Measurements from ENCODE around the gene TNP2.
"Not testable (repeated sequence)": the region's sequence is repeated elsewhere in the genome, so short reads cannot be mapped to it uniquely, and the experiment has no call there.

The TNP2 gene

GRCh38 chr16:11238272-11239202, 30.6 kb downstream of the TNP2 start:
- DNase-seq = no peak

DNA sequence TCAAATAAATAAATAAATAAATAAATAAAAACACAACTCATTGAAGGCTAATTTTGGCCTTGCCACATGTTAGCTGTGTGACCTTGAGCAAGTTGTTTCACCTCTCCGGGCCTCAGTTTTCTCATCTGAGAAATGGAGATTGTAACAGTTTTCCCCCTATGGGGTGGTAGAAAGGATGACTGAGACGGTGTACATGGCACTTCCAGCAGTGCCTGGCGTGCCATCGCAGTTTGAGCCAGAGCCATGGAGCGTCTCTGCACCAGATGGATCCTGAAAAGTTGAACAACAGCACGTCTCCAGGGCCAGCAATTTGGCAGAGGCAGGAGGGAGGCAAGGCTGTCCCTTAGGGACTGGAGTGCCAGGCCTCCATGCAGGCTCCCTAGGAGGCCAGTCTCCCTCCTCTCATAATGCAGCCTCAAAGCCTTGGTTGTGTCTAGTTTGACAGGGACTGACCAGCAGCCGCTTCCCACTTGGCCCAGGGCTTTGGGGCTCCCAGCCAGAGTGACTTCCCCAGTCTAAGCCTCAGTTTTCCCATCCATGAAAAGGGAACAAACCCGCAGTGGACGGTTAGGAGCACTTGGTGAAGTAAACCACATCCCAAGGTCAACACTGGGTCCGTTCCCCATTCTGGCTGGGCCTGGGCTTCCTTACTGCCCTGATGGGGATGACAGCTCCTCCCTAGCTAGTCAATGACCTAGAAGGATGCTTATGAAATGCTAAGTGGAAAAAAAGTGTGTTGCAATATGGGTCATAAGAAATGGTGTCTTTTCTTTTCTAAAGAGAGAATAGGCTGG, 32.5 kb downstream of the TNP2 start:
- DNase-seq = peak; percentile 85

DNA sequence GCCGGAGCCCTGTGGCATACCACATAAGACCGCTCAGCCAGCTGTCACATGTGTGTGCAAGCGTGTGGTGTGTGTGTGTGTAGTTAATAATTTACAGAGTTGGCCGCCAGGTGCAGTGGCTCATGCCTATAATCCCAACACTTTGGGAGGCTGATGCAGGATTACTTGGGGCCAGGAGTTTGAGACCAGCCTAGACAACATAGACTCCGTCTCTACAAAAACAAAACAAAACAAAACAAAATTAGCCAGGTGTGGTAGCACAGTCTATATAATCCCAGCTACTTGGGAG, 33.5 kb downstream of the TNP2 start:
- DNase-seq = no peak

DNA sequence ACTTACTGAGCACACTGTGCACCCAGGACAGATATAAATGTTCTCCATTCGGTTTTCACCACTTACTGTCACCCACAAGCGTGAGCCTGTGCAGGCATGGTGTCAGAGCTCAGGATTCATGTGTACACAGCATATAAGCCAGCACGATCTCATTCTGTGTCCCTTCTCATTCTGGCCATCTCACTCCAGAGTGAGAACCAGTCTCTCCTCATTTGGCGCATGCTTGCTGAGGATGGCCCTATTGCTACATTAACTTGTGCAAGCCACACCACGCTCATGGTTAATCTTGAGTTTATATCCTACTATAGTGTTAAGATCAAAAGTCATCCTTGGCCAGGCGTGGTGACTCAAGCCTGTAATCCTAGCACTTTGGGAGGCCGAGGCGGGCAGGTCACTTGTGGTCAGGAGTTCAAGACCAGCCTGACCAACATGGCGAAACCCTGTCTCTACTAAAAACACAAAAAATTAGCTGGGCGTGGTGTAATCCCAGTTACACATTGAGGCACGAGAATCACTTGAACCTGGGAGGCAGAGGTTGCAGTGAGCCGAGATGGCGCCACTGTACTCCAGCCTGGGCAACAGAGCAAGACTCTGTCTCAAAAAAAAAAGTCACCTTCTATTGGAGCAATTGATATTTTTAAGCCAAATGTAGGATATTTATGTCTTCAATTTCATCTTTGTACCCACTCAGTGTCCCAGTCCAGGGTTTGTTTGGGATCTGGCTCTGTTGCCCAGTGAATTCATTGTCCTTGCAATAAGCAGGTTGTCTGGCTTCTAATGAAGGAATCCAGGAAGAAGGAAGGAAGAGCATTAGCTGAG, 34.0 kb downstream of the TNP2 start:
- DNase-seq = no peak

- no peak for DNase-seq
Observed at GRCh38 chr16:11233727-11234376, 35.3 kb downstream of the TNP2 start.

- DNase-seq = no peak
Observed at GRCh38 chr16:11232852-11233726, 36.0 kb downstream of the TNP2 start.

DNA sequence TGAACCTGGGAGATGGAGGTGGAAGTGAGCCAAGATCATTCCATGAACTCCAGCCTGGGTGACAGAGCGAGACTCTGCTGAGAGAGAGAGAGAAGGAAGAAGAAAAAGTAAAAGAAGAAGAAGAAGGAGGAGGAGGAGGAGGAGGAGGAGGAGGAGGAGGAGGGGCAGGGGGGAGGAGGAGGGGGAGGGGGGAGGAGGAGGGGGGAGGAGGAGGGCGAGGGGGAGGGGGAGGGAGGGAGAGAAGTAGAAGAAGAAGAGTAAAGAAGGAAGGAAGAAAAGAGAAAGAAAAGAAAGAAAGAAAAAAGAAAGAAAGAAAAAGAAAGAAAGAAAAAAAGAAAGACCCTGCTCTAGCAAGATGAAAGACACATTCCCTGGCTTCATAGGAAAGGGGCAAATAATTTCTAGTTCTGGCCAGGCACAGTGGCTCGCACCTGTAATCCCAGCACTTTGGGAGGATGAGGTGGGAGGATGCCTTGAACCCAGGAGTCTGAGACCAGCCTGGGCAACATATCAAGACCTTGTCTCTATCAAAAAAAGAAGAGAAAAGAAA, 36.7 kb downstream of the TNP2 start:
- no peak for DNase-seq

GRCh38 chr16:11231367-11231970, 37.7 kb downstream of the TNP2 start:
- DNase-seq = no peak

- DNase-seq = no peak
Observed at GRCh38 chr16:11229906-11230305, 39.2 kb downstream of the TNP2 start.

GRCh38 chr16:11229432-11229831, 39.7 kb downstream of the TNP2 start:
- no peak for DNase-seq

DNA sequence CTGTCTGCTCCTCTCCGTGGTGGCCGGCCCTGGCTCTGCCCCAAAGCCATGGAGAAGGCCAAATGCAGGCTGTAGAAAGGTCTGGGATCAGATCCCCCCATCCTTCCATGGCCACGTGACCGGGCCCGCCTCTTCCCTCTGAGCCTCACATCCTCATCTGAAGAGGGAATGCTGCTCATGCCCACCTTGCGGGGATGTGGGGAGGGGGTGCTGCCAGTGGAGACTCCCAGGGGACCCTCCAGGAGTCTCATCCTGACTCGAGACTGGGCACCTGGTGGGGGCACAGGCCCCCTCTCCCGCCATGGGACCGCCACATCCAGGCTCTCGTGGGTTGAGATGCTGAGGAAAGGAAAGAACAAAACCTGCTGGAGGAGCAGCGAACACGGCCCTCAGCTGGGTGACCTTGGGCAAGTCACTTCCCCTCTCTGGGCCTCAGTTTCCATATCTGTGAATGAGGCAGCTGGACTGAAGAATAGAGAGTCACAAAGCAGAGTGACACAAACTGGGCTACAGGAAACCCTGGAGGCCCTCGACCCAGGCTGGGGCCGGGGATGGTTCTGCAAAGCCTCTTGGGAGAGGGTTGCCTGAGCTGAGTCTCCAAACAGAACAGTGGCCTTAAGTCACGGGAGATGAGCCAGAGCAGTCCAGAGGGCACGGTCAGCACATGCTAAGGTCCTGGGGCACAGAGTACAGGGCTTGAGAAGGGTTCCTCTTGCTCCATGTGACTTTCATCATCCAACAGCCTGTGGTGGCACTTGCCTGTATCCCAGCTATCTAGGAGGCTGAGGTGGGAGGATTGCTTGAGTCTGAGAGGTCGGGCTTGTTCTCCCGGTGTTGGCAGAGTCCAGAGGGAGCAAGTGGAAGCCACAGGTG, 43.2 kb downstream of the TNP2 start:
- no peak for DNase-seq

DNA sequence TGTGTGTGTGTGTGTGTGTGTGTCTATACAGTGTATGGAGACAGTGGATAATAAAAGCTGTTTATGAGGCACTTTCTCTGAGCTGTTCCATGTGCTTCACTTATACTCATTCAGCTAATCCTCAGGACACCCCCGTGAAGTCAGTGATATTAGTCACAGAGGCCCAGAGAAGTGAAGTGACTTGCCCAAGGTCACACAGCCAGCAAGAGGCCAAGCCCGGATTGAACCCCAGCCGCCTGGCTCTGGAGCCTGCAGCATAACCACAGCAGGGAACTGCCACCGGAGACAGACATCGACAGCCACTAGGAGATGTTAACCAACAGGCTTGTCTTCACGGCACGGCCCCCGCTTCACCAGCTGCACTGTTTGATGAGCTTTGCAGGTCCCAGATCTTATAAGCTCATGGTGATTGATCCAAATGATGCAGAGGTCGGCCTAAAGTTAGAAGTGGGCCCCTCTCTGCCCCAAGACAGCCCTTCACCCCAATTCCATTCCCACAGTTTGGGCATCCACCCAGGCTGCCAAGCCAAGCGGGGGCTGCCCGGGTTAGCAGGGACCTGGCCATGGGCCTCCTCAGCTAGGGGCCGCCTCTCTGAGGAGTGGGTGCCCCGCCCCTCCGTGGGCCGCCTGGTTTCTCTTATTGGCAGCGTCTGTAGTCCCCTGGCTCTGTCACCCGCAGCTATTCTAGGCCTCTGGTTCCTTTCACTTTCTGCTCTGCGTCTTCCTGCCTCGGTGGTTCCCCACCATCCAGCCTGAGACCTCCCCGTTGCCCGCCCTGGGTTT, 44.0 kb downstream of the TNP2 start:
- DNase-seq = no peak

GRCh38 chr16:11224096-11224893, 44.8 kb downstream of the TNP2 start:
- DNase-seq = no peak

- DNase-seq = not testable (repeated sequence)
Observed at GRCh38 chr16:11220507-11220906, 48.6 kb downstream of the TNP2 start.

DNA sequence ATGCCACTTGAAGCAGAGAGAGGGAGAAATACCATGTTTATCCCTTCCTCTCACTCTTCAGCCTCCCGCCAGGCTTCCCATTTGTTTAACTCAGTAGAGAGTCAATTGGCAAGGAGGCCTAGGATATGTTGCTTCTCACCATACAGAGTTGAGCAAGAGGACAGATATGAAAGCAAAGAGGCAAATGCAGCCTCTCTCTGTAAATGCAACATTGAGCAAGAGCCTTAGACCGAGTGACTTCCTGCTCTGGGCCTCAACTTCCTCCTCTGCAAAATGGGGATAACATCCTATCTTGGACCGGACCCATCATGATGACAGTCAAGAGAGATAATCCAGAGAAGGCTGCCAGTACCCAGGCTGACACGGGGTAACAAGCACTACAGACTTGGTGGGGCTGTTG, 49.9 kb downstream of the TNP2 start:
- no peak for DNase-seq

- DNase-seq = no peak
Observed at GRCh38 chr16:11218604-11218962, 50.5 kb downstream of the TNP2 start.
